CD4-positive, alpha-beta T cell treated with Interferon alpha-2 for 1 hour (primary cell): Measurements from ENCODE around the gene SH2D2A.

Experiments
- DNase-seq, 2 donors: peaks; one replicate each; pipeline ENCODE4 v3.0.0-alpha.2; 2020 to 2022

The SH2D2A gene

DNA sequence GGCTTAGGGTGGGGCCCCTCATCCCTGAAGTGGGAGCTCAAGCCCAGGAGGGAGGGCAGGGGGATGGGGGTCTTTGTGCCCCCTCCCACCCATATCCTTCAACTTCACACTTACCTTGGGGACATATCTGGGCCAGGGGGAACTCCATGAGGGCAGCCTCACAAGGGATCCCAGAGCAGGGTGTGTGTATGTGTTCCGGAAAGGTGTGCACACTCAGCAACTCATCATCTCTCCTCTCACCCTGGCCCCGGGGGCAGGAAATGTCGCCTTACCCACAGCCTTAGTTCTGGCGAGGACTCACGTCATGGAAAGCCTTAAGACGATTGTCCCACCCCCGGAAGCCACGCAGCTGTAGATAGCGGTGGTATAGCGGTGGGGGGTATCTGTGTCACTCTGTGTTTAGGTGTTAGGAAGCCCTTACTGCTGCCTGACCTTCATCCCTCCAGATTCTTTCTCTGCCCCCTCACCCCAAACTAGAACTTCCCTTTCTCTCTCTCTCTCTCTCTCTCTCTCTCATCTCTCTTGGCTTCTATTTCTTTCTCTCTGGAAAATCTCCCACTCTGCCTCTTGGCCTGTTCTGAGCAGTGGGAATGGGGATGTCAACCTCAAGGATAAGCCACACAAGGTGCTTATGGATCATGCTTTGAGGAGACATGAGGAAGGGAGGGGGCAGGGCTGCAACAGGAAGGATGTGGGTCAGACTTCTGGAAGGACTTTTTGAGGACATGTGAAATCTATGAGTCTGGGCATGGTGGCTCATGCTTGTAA lies at the start of gene SH2D2A:
Gene SH2D2A, minus strand, starts transcription at position 288 of the 768 bp plus-strand sequence. Its CDS starts 140 bp downstream, at position 148.
- DNase-seq: peak; percentile 94 to 97

DNA sequence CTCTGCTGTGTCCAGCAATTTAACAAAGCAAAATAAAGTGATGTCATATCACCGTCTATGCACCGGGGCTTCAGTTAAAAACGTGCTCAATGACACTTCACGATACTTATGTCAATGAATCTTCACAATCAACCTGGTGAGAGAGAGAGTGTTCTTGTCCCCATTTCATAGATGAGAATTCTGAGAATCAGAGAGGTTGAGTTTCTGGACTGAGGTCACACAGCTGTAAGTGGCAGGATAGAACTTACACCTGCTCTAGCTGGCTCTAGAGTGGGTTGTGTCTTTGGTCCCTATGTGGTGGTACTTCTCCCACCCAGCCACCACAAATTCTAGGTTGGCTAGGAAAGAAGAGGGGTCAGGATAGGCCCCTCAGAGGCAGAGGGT lies 49.2 kb upstream of the SH2D2A start:
- no peak for DNase-seq

DNA sequence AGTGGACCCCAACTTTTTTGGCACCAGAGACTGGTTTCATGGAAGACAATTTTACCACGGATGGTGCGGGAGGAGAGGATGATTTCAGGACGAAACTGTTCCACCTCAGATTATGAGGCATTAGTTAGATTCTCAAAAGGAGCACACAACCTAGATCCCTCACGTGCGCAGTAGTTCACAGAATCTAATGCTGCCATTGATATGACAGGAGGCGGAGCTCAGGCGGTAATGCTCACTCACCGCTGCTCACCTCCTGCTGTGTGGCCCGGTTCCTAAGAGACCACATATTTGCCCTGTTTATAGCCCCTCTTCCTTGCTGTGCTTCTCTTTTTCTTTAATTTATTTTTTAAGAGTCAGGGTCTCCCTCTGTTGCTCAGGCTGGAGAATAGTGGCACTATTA lies 48.6 kb upstream of the SH2D2A start:
- DNase-seq: no peak

DNA sequence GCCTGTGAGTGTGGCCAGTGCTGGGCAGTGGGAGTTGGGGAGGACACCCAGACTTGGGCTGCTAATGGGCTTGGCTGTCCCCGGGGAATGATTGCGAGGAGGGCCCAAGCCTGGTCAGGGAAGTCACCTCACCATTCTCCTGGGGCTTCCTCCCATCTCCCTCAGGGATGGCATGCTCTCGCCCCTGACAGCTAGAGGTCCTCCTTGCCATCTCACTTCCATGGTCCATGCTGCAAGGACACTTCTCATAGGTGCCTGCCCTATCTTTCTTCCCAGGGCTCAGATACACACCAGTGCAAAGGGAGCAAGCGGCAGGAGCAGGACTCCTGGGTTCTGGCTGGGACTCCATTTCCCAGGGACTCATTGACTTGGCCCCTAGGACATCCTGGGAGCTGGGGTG lies 48.1 kb upstream of the SH2D2A start:
- DNase-seq: no peak

DNA sequence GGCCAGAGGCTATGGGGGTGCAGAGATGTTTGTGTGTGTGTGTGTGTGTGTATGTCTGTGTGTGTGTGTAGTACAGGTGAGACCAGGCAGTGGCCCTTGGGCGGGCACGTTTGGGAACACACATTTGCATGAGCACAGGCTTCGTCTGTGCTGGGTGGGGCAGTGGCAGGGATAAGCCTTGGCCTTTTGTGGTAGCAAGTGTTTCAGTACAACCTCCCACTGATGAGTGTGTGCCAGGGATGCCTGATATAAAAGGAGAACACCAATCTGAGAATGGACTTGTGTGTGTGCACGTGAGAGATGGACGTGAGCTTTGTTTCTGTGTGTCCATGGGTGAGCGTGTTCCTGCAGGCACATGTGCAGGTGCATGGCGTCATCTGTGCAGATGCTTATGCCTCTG lies 47.0 kb upstream of the SH2D2A start:
- DNase-seq: no peak

DNA sequence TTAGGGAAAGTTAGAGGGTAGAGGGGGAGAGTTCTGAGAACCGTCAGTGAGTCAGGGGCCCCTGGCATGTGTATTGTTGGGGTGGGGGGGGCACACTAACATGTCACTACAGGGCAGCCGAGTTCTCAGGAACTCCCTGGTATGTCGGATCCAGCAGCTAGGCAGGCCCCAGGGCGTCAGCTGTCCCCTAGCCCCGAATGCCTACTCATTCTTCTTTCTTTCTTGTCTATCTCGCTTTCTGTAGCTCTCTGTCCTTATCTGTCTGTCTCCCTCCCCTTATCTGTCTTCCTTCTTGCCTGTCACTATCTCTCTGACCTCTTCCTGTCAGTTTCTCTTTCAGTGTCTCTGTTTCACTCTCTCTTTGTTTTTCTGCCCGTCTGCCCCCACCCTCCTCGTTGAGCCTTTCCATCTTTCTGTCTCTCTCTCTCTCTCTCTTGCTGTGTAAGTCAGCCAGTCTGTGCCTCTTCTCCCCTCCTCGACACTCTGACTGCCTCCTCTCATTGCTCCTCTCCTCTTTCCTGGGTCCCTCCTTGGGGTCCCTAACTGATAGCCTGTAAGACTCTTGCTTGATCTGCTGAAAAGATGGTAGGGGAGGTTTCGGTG lies 46.5 kb upstream of the SH2D2A start:
- DNase-seq: no peak

DNA sequence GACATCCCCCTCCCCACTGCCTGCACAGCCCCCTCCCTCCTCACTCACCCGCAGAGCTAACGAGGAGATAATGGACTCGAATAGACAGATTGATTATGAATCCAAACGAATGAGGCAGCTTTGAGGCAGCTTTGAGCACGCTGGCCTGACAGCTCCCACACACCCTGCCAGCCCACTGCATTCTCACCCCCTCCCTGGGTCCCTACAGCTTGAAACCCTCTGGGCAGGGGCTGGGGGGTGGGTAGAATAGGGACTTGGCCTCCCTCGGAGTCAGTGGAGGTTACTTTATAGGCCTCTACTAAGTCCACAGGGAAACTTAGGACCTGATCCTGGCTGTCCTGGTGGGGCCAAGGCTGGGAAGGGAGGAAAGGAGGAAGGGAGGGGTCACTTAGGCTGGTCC lies 45.9 kb upstream of the SH2D2A start:
- no peak for DNase-seq

DNA sequence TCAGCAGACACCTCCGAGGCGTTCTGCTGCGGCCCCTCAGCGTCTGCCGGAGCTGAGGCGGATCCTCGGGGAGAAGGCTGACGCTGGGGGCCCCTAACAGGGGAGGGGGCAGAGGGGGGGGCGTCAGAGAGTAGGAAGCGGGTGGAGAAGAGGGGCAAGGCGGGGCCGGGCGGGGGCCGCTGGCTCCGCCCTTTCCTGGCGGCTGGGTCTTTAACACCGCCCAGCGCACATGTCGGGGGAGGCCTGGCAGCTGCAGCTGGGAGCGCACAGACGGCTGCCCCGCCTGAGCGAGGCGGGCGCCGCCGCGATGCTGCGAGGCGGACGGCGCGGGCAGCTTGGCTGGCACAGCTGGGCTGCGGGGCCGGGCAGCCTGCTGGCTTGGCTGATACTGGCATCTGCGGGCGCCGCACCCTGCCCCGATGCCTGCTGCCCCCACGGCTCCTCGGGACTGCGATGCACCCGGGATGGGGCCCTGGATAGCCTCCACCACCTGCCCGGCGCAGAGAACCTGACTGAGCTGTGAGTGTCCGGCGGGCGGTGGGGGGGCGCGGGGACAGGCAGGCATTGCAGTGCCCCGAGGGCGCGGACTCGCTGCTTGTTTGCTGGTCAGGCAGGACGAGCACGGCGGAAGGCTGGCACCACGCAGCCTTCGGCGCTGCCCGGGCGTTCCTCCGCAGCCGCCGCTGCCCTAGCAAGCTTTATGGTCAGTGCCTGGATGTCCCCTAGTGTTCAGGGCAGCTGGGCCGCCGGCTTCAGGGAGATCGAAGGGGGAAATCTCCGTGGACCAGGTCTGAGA lies 44.2 kb upstream of the SH2D2A start, which contains the start of gene NTRK1:
Gene NTRK1, plus strand, starts transcription at position 238 of the 796 bp plus-strand sequence. Its CDS starts 70 bp downstream, at position 308.
- peak; percentile 46 to 71 for DNase-seq

DNA sequence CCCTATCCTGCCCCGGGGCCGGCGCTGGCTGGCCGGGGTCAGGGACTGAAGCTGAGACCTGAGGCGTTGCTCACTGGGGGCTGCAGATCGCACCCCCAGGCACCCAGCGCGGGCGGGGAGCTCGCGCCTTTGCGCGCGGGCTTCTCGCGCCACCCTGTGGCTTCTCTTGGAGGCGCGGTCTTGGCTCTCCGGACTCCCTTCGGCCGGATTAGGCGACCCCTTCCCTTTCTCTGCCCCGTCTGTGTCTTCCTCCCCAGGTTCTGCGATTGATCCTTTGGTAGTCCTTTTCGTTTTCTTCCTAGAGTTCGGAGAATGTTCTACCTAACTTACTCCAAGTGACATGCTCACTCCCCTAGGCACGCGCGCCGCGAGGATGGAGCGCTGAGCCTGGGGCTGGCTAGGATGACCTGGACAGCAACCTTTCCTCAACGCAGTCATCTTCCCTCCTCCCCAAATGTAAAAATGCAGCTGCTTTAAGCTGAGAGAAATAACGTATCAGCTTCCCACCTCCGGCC lies 43.5 kb upstream of the SH2D2A start:
- peak; percentile 41 to 65 for DNase-seq

DNA sequence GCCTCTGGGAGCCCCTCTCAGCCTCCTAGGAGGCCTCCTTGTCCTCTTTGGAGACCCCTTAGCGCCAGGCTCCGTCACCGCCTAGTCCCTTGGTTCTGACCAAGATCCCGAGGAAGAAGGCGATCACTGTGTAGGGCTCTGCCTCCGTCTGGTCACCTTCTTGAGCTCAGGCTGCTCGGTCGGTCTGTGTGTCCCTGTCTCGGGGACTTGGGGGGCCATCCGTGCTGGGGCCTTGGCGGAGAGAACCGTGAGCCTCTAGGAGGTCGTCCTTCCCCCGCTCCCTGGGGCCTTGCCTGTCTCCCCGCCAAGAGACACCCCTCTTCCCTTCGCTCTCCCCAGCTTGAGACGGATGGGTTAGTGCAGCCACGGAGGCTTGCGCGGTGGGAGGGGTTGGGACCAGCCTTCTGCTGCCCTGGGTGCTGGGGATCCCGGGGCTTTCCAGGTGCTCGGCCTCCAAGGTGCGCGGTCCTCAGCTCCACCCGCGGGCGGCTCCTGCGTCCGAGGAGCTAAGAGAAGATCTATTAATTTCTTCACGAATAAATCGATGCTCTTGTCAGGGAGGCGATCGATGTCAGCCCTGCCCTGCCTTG lies 43.0 kb upstream of the SH2D2A start:
- DNase-seq: peak in 1 of 2 donors; percentile 27

DNA sequence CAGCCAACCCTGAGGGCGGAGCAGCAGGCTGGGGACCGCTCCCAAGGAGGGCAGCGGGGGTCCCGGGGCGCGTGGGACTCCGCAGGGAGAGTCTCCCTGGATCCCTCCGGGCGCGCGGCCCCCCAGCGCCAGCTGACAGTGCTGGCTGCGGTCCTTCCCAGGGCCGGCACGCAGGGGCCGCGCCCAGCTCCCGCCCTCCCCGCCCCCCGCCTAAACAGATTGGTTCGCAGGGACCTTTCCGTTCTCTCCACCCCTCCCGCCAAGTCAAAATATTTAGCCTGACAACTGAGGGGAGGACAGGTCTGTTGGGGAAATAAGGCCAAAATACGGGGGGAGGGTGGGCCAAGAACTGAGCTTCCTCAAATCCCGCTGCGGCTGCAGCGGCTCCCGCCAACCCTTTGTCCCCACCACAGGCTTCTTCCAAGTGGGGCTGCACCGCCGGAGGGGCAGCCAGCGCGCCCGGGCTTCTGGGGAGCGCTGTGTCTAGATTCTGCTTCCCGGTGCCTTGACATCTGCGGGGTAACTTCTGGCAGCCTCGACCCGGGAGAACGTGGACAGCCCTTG lies 42.4 kb upstream of the SH2D2A start, which contains the start of gene INSRR:
Gene INSRR, minus strand, starts transcription at position 159 of the 564 bp plus-strand sequence. CDS start 496 bp downstream, outside the sequence.
- DNase-seq: no peak

DNA sequence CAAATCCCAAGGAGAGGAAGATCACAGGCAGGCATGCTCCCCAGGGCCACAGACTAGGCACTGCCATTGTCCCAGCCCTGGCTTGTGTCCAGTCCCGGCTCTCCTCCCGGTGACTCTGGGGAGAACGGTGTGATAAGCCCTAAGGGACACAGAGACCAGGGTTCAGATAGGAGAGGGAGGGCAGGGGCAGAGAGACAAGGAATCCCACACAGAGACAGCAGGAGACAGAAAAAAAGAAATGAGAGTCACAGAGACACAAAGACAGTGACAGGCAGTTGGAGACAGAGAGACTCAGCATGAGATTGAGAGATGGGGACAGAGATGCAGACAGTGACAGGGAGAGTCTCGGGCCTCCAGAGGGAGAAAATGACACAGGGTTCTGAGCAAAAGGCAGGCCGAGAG lies 41.9 kb upstream of the SH2D2A start:
- no peak for DNase-seq

DNA sequence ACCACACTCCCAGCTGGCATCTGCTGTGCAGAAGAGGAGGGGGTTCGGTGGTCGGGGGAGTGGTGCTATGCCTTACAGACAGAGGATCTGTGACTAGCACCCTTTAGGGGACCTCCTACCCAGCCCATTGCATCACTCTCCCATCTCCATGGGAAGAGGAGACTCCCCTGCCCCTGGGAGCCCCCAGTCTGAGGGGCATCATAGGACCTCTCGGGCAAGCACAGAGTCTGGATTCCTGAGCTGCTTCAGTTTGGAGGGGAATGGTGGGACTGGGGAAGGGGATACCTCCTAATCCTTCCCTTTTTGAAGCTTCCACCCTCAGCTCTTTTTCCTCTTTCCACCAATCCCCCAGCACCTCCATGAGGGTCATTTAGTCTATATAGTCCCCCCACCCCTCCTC lies 40.9 kb upstream of the SH2D2A start:
- no peak for DNase-seq

DNA sequence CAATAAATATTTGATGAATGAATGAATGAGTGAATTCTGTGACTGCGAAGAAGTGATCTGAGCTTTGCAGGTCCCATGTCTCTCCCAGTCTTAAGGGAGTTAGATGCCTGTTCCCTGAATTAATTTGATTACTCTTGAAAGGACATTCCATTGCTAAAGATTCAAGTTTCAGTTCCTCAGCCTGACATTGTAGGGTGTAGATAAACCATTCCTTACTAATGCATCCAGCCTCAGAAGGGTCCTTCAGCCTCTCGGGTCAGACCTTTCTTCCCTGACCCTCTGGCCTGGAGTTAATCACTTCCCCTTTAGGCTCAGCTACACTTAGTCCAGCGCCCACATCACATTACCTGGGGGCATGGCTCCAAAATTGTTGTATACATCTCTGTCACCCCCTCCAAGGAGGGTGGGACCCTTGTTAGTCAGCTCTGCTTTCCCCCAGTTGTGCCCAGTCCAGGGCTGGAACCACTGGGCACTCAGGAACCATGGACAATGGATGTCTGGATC lies 39.7 kb upstream of the SH2D2A start:
- DNase-seq: no peak

DNA sequence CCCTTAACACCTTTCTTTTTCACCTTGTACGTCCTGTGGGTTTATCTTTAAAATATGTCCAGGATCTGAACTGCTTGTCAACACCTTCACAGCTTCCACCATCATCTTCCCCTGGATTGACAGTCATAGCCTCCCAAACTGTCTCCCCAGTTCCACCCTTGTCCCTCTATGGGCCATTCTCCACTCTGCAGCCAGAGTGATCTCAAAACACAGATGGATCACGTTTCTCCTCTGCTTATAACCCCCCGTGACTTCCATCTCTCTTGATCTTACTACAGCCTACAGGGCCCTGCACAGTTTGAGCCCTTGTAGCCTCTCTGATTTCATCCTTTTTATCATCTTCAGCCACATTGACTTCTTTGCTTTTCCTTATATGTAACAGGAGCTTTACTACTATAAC lies 38.0 kb upstream of the SH2D2A start:
- no peak for DNase-seq

DNA sequence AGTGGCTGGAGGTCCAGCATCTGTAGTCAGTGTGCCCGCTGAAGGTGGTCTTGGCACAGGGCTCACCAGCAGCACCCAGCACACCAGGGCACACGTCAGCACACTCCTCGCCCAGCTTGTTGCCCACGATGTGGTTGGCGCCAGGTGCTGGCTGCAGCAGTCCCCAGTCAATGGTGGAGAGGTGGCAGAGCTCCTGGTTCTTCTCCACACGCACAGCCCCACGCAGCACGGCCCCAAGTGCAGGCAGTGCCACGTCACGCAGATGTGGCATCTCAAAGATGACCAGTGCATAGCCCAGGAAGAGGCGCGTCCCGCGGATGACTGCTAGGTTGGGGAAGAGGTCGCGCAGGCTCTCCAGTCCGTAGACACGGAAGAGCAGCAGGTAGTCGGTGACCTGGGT lies 37.1 kb upstream of the SH2D2A start:
- no peak for DNase-seq

DNA sequence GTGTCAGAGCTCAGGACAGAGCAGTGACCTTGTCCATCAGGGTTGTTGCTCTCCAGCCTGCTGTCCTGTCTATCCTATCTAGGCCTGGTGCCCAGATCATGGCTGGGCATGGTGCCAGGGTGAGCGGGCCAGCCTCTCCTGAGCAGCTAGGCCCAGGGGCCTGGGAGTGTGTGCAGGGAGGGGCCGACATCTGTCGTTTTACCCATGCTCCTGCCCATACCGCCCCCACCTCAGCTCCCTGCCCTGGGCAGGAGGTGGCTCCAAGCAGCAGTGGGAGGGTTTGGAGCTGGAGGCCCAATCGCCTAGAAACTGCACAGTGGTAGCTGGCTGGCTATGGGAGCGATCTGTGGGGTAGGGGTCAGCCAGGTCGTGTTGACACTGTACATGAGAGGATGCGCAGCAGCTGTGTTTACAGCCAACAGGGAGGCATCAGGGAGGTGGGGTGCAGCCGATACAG lies 35.8 kb upstream of the SH2D2A start:
- DNase-seq: no peak

DNA sequence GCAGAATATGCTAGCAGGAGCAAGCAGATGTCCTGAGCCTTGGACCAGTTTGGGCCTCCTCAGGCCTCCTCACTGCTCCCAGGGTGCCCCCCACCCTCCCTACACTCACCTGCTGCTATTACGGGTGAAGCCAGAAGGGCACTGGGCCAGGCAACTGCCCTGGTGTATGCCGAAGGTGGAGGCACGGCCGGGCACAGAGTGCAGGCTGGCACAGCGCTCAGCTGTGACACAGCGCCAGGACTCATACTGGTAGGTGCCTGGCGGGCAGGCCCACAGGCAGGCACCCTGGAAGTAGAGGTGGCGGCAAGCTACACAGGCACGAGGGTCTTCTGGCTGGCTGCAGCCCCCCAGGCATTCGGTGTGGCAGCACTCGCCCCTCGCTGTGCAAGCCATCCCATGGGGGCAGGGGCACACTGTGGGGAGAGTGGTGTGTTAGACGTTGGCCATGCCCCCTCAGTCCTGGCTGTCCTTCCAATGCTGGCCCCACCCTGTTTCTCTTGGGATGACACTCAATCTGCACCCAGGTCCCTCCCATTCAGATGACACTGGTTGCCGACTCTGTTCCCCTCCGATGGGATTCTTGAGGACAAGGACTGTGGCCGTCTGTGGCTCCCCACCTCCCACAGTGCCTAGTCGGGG lies 35.2 kb upstream of the SH2D2A start:
- no peak for DNase-seq

DNA sequence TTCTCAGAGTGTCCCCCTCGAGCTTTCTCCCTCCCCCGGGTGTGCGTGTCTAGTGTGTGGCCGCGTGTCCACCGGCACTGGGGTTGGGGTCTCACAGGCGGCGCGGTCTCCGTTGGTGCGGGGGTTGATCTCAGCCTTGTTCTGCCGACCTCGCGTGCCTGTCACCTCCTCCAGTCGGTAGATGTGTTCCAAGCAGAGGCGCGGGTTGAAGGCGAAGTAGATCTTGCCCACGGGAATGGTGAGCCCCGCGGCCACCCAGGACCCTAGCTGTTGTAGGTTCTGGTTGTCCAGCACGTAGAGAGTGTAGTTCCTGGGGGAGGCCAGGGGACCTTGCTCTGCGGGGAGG lies 32.5 kb upstream of the SH2D2A start:
- no peak for DNase-seq

DNA sequence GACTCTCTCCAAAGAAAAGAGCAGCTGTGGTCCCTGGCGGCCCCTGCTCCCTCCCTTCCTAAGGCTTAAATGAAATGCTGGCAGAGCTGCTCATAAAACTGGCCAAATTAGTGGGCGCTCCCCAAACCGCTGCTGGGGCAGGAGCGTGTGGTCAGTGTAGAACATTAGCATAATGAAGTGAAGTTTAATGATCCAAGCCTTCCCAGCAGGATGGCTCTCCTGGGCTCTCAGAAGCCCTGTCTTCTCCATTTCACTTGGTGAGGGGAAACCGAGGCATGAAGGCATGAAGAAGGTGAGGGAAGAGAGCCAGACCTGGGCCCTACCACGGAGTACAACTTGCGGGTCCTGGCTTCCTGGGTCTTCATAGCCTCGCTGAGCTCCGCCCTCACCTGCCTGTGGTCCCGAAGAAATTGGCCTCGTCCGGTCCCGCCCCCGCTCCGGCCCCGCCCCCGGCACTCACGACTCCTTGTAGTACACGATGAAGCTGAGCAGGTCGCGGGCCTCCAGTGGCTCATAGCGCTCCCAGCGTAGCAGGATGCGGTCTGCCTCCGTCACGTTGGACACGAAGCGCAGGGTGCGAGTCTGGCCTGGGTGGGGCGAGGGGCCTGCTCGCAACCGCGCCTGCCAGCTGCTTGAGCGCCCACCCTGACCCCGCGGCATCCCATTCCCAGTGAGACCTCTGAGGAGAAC lies 32.0 kb upstream of the SH2D2A start:
- DNase-seq: peak; percentile 77 to 82
